Esophagus squamous epithelium (tissue), 5 donors: ENCODE measurements around the gene PABPN1. TPM values are rescaled to one million over a fixed set of nuclear protein-coding genes. Genes with fewer than 3 reads are reported as not detected.

Experiments
- DNase-seq: peaks from one replicate; lab custom pipeline; 2025; lab: John Stamatoyannopoulos, UW
- H3K27ac ChIP-seq, 4 donors: fragments of 200-600 bp; sonication (generic); one replicate each; pipeline ENCODE4 v1.5.1; 2016 to 2019; ENCODE audit warnings: mild to moderate bottlenecking in 1 of 4
- H3K27me3 ChIP-seq, 4 donors: fragments of 200-600 bp; sonication (generic); 1 replicate in 3 of 4; 2 replicates in 1 of 4; pipeline versions ENCODE4 v1.5.1 to v1.6.0; 2017 to 2021; ENCODE audit warnings: antibody characterized with exemption in 1 of 4
- H3K36me3 ChIP-seq, 3 donors: fragments of 200-600 bp; sonication (generic); one replicate each; pipeline ENCODE4 v1.5.1; 2016 to 2019
- H3K4me1 ChIP-seq, 3 donors: fragments of 200-600 bp; sonication (generic); one replicate each; pipeline ENCODE4 v1.5.1; 2017 to 2019
- H3K4me3 ChIP-seq, 4 donors: fragments of 200-600 bp; sonication (generic); 1 replicate in 3 of 4; 2 replicates in 1 of 4; pipeline ENCODE4 v1.5.1; 2016 to 2019; ENCODE audit warnings: mild to moderate bottlenecking in 2 of 4, moderate library complexity in 1 of 4
- H3K9me3 ChIP-seq, 3 donors: fragments of 200-600 bp; sonication (generic); one replicate each; pipeline ENCODE4 v1.5.1; 2016 to 2019
- CTCF ChIP-seq, 6 experiments: fragments of 450-650 bp in 4 of 6; fragments of 200-600 bp in 2 of 6; sonication (generic) in 2 of 6; IDR thresholded peaks; one replicate each; pipeline ENCODE4 v1.5.1; 2016 to 2019; ENCODE audit warnings: antibody characterized with exemption in 6 of 6, mild to moderate bottlenecking in 4 of 6, moderate library complexity in 4 of 6
- POLR2A ChIP-seq, 4 donors: fragments of 450-650 bp; IDR thresholded peaks; one replicate each; pipeline ENCODE4 v1.6.1; 2017; ENCODE audit warnings: antibody characterized with exemption in 4 of 4, mild to moderate bottlenecking in 4 of 4, moderate library complexity in 3 of 4
- WGBS, 2 donors: methylation state at CpG; one replicate each; pipeline ENCODE4 v1.1.5; 2018; 5-methylcytosine and 5-hydroxymethylcytosine counted together
- intact Hi-C: fragments of 100-400 bp; cut with DNase I; formaldehyde crosslinking; loops from one replicate; pipeline ENCODE4 v1.15.0; 2022
- total RNA-seq, 4 donors: library from RNA; depleted of rRNA; stranded (reverse); fragments of >200 nt; gene quantifications; one replicate each; pipeline ENCODE4 v1.1.0, GENCODE V29; 2016
- donor health status: DM: yes; HTN: yes; CAD: no.

The PABPN1 gene
- total RNA-seq, 4 donors from 2014 or later = 28.2 to 63.8 (median 51.3) TPM

GRCh38 chr14:23294734-23295561 lies 26.3 kb upstream of the PABPN1 start:
- WGBS, 2 donors = 28 to 30% methylated on average over 17 to 19 of the region's 24 CpGs
- H3K27me3 ChIP-seq = peaks cover 0 to 6% (median 0%) of the 10 kb centered on the region in 4 donors
- DNase-seq = no peak
- H3K9me3 ChIP-seq = no peaks in the 10 kb centered on the region
- H3K27ac ChIP-seq = no peak overlapping the region
- peaks cover 8 to 49% (median 20%) of the 10 kb centered on the region in 3 donors for H3K4me1 ChIP-seq
- no peak for TF ChIP-seq POLR2A (IDR thresholded peaks at IDR 0.05)
- TF ChIP-seq CTCF (IDR thresholded peaks at IDR 0.05) = peak; percentile 59 to 91 (median 72)
- intact Hi-C loops = loop anchor here (10.0 kb wide), 1 partner anchor 110 kb away; the partner anchor contains the start of gene SLC7A8
- peak overlapping the region in 1 of 4 donors; percentile 33 for H3K4me3 ChIP-seq
- peaks cover 0 to 14% (median 0%) of the 10 kb centered on the region in 3 donors for H3K36me3 ChIP-seq

- WGBS, 2 donors = 94 to 100% methylated on average over 5 of the region's 7 CpGs
- intact Hi-C loops = loop anchor here (10.0 kb wide), 1 partner anchor 111 kb away; the partner anchor contains the start of gene SLC7A8
- Histone ChIP-seq H3K27ac (no peak overlapping the region), H3K4me3 (no peak overlapping the region), H3K36me3 (peaks cover 0 to 14% (median 0%) of the 10 kb centered on the region in 3 donors), H3K9me3 (no peaks in the 10 kb centered on the region), H3K4me1 (peaks cover 16 to 58% (median 27%) of the 10 kb centered on the region in 3 donors), H3K27me3 (peaks cover 0 to 3% (median 0%) of the 10 kb centered on the region in 4 donors)
- no peak for DNase-seq
- no peak for TF ChIP-seq CTCF (IDR thresholded peaks at IDR 0.05)
- TF ChIP-seq POLR2A (IDR thresholded peaks at IDR 0.05) = no peak
Measured at GRCh38 chr14:23296012-23296777, 25.1 kb upstream of the PABPN1 start.

GRCh38 chr14:23297096-23297495 lies 24.2 kb upstream of the PABPN1 start:
- Histone ChIP-seq H3K4me3 (no peak overlapping the region), H3K27ac (peak overlapping the region in 2 of 4 donors; percentile 94 to 99)

GRCh38 chr14:23297611-23298277 lies 23.5 kb upstream of the PABPN1 start:
- intact Hi-C loops = loop anchor here (10.0 kb wide), 1 partner anchor 113 kb away; the partner anchor contains the start of gene SLC7A8
- Histone ChIP-seq H3K4me3 (no peak overlapping the region), H3K9me3 (no peaks in the 10 kb centered on the region), H3K27ac (peak overlapping the region; percentile 54 to 99 (median 96)), H3K4me1 (peaks cover 16 to 67% (median 29%) of the 10 kb centered on the region in 3 donors), H3K27me3 (no peaks in the 10 kb centered on the region), H3K36me3 (peaks cover 0 to 14% (median 0%) of the 10 kb centered on the region in 3 donors)
- DNase-seq = no peak
- 84 to 87% methylated on average over 6 to 7 of the region's 7 CpGs for WGBS, 2 donors
- TF ChIP-seq POLR2A (IDR thresholded peaks at IDR 0.05) (no peak), CTCF (IDR thresholded peaks at IDR 0.05) (no peak)

More at GRCh38 chr14:23297096-23297495, 24.2 kb upstream of the PABPN1 start:
- Histone ChIP-seq H3K27me3 (no peaks in the 10 kb centered on the region), H3K9me3 (no peaks in the 10 kb centered on the region), H3K36me3 (peaks cover 0 to 14% (median 0%) of the 10 kb centered on the region in 3 donors), H3K4me1 (peaks cover 16 to 61% (median 27%) of the 10 kb centered on the region in 3 donors)
- 85 to 87% methylated on average over 7 of the region's 7 CpGs for WGBS, 2 donors
- TF ChIP-seq POLR2A (IDR thresholded peaks at IDR 0.05) (no peak), CTCF (IDR thresholded peaks at IDR 0.05) (no peak)
- no peak for DNase-seq
- intact Hi-C loops = loop anchor here (10.0 kb wide), 1 partner anchor 112 kb away; the partner anchor contains the start of gene SLC7A8
